Neuronal stem cell (in vitro differentiated cells): ENCODE measurements around the gene RASGRF2.

Experiments
- DNase-seq: peaks from one replicate; pipeline ENCODE4 v3.0.0-alpha.2; 2013; ENCODE audit warnings: low spot score
- H2AFZ ChIP-seq: one replicate; pipeline ENCODE4 v1.6.1; 2013; ENCODE audit warnings: mild to moderate bottlenecking, low read length, inconsistent platforms
- H2AK5ac ChIP-seq: 2 replicates; pipeline ENCODE4 v1.6.1; 2013; ENCODE audit warnings: low read depth, mild to moderate bottlenecking, inconsistent platforms, low read length, moderate library complexity, mixed read lengths
- H2BK120ac ChIP-seq: 2 replicates; pipeline ENCODE4 v1.6.1; 2013; ENCODE audit warnings: low read depth, mild to moderate bottlenecking, inconsistent platforms, low read length, moderate library complexity, mixed read lengths
- H2BK12ac ChIP-seq: one replicate; pipeline ENCODE4 v1.6.1; 2013; ENCODE audit warnings: low read length, inconsistent platforms
- H2BK15ac ChIP-seq: 2 replicates; pipeline ENCODE4 v1.6.1; 2013; ENCODE audit warnings: mild to moderate bottlenecking, low read length, inconsistent platforms, mixed read lengths
- H2BK5ac ChIP-seq: one replicate; pipeline ENCODE4 v1.6.1; 2013; ENCODE audit warnings: inconsistent platforms, mild to moderate bottlenecking, low read length, moderate library complexity
- H3K14ac ChIP-seq: one replicate; pipeline ENCODE4 v1.6.1; 2013; ENCODE audit warnings: low read length, inconsistent platforms
- H3K18ac ChIP-seq: 2 replicates; pipeline ENCODE4 v1.6.1; 2013; ENCODE audit warnings: low read length, inconsistent platforms
- H3K23ac ChIP-seq: 2 replicates; pipeline ENCODE4 v1.6.1; 2013; ENCODE audit warnings: low read depth, mild to moderate bottlenecking, mixed read lengths, low read length, inconsistent platforms; ENCODE audit not compliant: poor library complexity
- H3K27ac ChIP-seq: replicated peaks from 3 replicates; pipeline ENCODE4 v1.5.1; 2013; ENCODE audit warnings: low read length, inconsistent platforms
- H3K27me3 ChIP-seq, 3 experiments: 2 replicates each; pipeline ENCODE4 v1.6.1; 2013; ENCODE audit warnings: low read length in 3 of 3, mild to moderate bottlenecking in 2 of 3, inconsistent platforms in 1 of 3, low read depth in 1 of 3, mixed read lengths in 1 of 3, moderate library complexity in 1 of 3; ENCODE audit not compliant: control insufficient read depth in 3 of 3, insufficient read depth in 3 of 3
- H3K36me3 ChIP-seq, 2 donors: replicated peaks in 1 of 2; 2 replicates each; pipeline ENCODE4 v1.6.1; 2013; ENCODE audit warnings: low read length in 2 of 2; ENCODE audit not compliant: control insufficient read depth in 2 of 2, insufficient read depth in 2 of 2
- H3K4ac ChIP-seq: 2 replicates; pipeline ENCODE4 v1.6.1; 2013; ENCODE audit warnings: inconsistent platforms, mild to moderate bottlenecking, low read length, moderate library complexity
- H3K4me1 ChIP-seq, 2 donors: 1 replicate in 1 of 2; 2 replicates in 1 of 2; pipeline ENCODE4 v1.6.1; 2013; ENCODE audit warnings: low read length in 2 of 2, low read depth in 1 of 2; ENCODE audit not compliant: control insufficient read depth in 2 of 2, insufficient read depth in 1 of 2
- H3K4me2 ChIP-seq: one replicate; pipeline ENCODE4 v1.6.1; 2013; ENCODE audit warnings: mild to moderate bottlenecking, low read length, inconsistent platforms; ENCODE audit not compliant: insufficient read depth, poor library complexity, severe bottlenecking
- H3K4me3 ChIP-seq, 2 donors: 2 replicates each; pipeline ENCODE4 v1.5.1; 2013; ENCODE audit warnings: low read length in 2 of 2, mild to moderate bottlenecking in 2 of 2, inconsistent platforms in 1 of 2, moderate library complexity in 1 of 2
- H3K79me1 ChIP-seq: one replicate; pipeline ENCODE4 v1.6.1; 2013; ENCODE audit warnings: low read depth, mild to moderate bottlenecking, inconsistent platforms, low read length, moderate library complexity
- H3K9ac ChIP-seq: one replicate; pipeline ENCODE4 v1.6.1; 2013; ENCODE audit warnings: mild to moderate bottlenecking, low read depth, low read length, inconsistent platforms; ENCODE audit not compliant: poor library complexity
- H3K9me3 ChIP-seq, 2 donors: replicated peaks in 1 of 2; 2 replicates each; pipeline versions ENCODE3 to v1.6.1; 2013; ENCODE audit warnings: low read length in 2 of 2, mild to moderate bottlenecking in 2 of 2, inconsistent platforms in 1 of 2, low read depth in 1 of 2, mixed read lengths in 1 of 2, moderate library complexity in 1 of 2; ENCODE audit not compliant: control insufficient read depth in 2 of 2, insufficient read depth in 1 of 2
- H4K8ac ChIP-seq: one replicate; pipeline ENCODE4 v1.6.1; 2013; ENCODE audit warnings: low read depth, mild to moderate bottlenecking, inconsistent platforms, low read length, moderate library complexity
- H4K91ac ChIP-seq: one replicate; pipeline ENCODE4 v1.6.1; 2013; ENCODE audit warnings: low read length, low read depth, mild to moderate bottlenecking, inconsistent platforms; ENCODE audit not compliant: poor library complexity
- WGBS, 2 donors: extraction: QIAGEN DNeasy Blood & Tissue Kit; methylation state at CpG; one replicate each; pipeline ENCODE4 v1.1.7; 2013; ENCODE audit warnings: missing lambda C conversion rate in 2 of 2, mixed read lengths in 1 of 2; ENCODE audit not compliant: insufficient read length in 2 of 2, insufficient replicate concordance in 1 of 2; ENCODE audit errors: extremely low coverage in 2 of 2; 5-methylcytosine and 5-hydroxymethylcytosine counted together

RASGRF2 gene

DNA sequence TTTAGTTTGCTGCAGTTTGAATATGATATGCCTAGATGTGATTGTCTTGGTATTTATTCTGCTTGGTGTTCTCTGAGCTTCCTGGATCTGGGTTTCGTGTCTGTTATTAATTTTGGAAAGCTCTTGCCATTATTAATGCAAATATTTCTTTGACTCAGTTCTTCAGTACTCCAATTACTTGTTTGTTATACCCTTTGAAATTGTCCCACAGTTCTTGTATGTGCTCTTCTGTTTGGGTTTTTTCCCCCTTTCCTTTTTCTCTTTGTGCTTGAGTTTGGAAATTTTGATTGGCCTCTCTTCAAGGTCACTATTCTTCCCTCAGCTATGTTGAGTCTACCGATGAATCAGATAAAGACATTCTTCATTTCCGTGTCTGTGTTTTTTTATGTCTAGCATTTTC, 176.4 kb downstream of the RASGRF2 start:
- H3K18ac ChIP-seq = no peak overlapping the region
- no peak overlapping the region for H3K14ac ChIP-seq
- no peak overlapping the region for H2BK5ac ChIP-seq
- no peak overlapping the region for H3K4me2 ChIP-seq
- no peak overlapping the region for H3K23ac ChIP-seq
- no peak overlapping the region for H3K4me3 ChIP-seq
- H3K27ac ChIP-seq = no peak overlapping the region
- no peak overlapping the region for H2BK120ac ChIP-seq
- no peak overlapping the region for H3K4ac ChIP-seq
- no peak overlapping the region for H2AFZ ChIP-seq
- no peak overlapping the region for H3K9ac ChIP-seq
- no peak overlapping the region for H2AK5ac ChIP-seq
- no peak for DNase-seq
- H3K79me1 ChIP-seq = no peaks in the 10 kb centered on the region
- H3K36me3 ChIP-seq = no peaks in the 10 kb centered on the region
- H3K4me1 ChIP-seq = no peaks in the 10 kb centered on the region
- WGBS, 2 donors = no CpG with 5 or more reads among the region's 3 CpGs
- H3K27me3 ChIP-seq = no peaks in the 10 kb centered on the region
- H3K9me3 ChIP-seq = no peaks in the 10 kb centered on the region
- no peak overlapping the region for H2BK12ac ChIP-seq
- no peak overlapping the region for H2BK15ac ChIP-seq
- no peak overlapping the region for H4K91ac ChIP-seq
- H4K8ac ChIP-seq = no peak overlapping the region

DNA sequence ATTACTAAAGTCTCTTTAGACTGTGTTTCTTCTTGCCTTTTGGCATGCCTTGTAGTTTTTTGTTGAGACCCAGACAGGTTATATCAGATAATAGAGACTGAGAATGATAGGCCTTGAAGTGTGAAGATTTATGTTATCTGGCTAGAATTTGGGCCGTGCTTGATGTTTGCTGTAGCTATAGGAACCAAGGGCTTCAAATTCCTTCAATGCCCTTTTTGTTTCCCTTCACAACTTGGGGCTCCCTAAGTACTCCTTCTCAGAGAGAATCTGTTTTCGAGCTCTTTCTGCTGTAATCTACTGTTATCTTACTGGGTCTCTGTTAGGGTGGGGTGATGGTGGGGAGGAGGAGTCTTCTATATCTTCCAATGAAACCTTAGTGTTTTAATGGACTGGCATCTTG, 177.7 kb downstream of the RASGRF2 start:
- Histone ChIP-seq H3K9me3 (no peaks in the 10 kb centered on the region), H3K27ac (no peak overlapping the region), H3K18ac (no peak overlapping the region), H3K4me2 (no peak overlapping the region), H3K4ac (no peak overlapping the region), H3K36me3 (no peaks in the 10 kb centered on the region), H3K79me1 (no peaks in the 10 kb centered on the region), H3K23ac (no peak overlapping the region), H3K9ac (no peak overlapping the region), H2AFZ (no peak overlapping the region), H3K27me3 (no peaks in the 10 kb centered on the region), H2BK12ac (no peak overlapping the region), H2BK5ac (no peak overlapping the region), H4K8ac (no peak overlapping the region), H3K14ac (no peak overlapping the region), H2AK5ac (no peak overlapping the region), H2BK120ac (no peak overlapping the region), H3K4me1 (no peaks in the 10 kb centered on the region), H3K4me3 (no peak overlapping the region), H4K91ac (no peak overlapping the region), H2BK15ac (no peak overlapping the region)
- no CpG with 5 or more reads among the region's 2 CpGs for WGBS, 2 donors
- DNase-seq = no peak

DNA sequence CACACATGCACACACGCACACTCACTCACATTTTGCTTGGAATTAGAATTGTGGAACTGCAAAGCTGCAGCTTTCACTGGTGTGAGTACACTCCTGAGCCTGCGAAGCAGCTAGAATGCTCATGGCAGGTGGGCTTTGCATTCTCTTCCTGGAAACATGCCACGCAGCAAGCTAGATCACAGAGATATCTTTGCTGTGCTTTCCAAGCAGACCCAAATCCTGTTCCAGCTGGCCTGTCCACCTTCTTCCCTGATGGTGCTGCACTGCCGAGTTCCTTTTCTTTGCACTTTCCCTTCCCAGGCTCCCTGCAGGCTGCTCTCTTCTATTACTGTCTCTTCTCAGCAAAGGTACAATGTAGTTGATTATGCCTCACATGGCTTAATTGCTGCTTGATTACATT, 180.3 kb downstream of the RASGRF2 start:
- no peaks in the 10 kb centered on the region for H3K9me3 ChIP-seq
- no CpG with 5 or more reads among the region's 4 CpGs for WGBS, 2 donors

DNA sequence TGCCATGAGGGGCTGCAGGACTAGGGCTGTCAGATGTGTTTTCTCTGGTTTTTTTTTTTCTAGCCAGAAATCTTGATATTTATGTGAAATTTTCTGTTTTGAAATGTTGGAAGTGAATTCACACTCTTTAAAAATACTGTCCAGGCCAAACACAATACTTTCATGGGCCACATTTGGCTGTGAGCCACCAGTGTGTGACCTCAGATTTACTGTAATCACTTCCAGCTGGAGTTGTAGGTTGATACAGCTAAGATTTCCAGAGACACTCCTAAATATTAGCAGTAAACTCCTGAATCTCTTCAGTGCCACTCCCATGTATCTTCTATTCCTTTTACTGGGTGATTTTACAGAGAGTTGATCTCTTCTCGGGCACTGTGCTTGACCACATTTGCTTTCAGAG, 180.8 kb downstream of the RASGRF2 start:
- no peak overlapping the region for H3K14ac ChIP-seq
- no peak overlapping the region for H3K23ac ChIP-seq
- no peak overlapping the region for H2AK5ac ChIP-seq
- no peak overlapping the region for H2BK15ac ChIP-seq
- H3K4me2 ChIP-seq = no peak overlapping the region
- H3K27me3 ChIP-seq = no peaks in the 10 kb centered on the region
- H3K9me3 ChIP-seq = no peaks in the 10 kb centered on the region
- no peak overlapping the region for H3K9ac ChIP-seq
- H3K79me1 ChIP-seq = no peaks in the 10 kb centered on the region
- no CpG with 5 or more reads among the region's 1 CpG for WGBS, 2 donors
- DNase-seq = no peak
- no peak overlapping the region for H2BK12ac ChIP-seq
- H3K27ac ChIP-seq = no peak overlapping the region
- no peak overlapping the region for H2BK5ac ChIP-seq
- H3K4me1 ChIP-seq = peaks cover 0 to 2% of the 10 kb centered on the region in 2 donors
- H3K4ac ChIP-seq = no peak overlapping the region
- H3K18ac ChIP-seq = no peak overlapping the region
- no peak overlapping the region for H3K4me3 ChIP-seq
- no peak overlapping the region for H4K8ac ChIP-seq
- no peak overlapping the region for H2AFZ ChIP-seq
- H4K91ac ChIP-seq = no peak overlapping the region
- H3K36me3 ChIP-seq = no peaks in the 10 kb centered on the region
- H2BK120ac ChIP-seq = no peak overlapping the region

More for the DNA sequence above, 180.3 kb downstream of the RASGRF2 start:
- Histone ChIP-seq H4K91ac (no peak overlapping the region), H3K4ac (no peak overlapping the region), H2BK120ac (no peak overlapping the region), H2BK12ac (no peak overlapping the region), H2BK5ac (no peak overlapping the region), H2BK15ac (no peak overlapping the region), H3K27me3 (no peaks in the 10 kb centered on the region), H3K4me2 (no peak overlapping the region), H3K27ac (no peak overlapping the region), H3K4me1 (no peaks in the 10 kb centered on the region), H2AK5ac (no peak overlapping the region), H3K36me3 (no peaks in the 10 kb centered on the region), H3K4me3 (no peak overlapping the region), H3K9ac (no peak overlapping the region), H2AFZ (no peak overlapping the region), H3K14ac (no peak overlapping the region), H3K18ac (no peak overlapping the region), H4K8ac (no peak overlapping the region), H3K79me1 (no peaks in the 10 kb centered on the region), H3K23ac (no peak overlapping the region)
- DNase-seq = no peak
